ENCODE data around the gene SEC62.

SEC62 gene

DNA sequence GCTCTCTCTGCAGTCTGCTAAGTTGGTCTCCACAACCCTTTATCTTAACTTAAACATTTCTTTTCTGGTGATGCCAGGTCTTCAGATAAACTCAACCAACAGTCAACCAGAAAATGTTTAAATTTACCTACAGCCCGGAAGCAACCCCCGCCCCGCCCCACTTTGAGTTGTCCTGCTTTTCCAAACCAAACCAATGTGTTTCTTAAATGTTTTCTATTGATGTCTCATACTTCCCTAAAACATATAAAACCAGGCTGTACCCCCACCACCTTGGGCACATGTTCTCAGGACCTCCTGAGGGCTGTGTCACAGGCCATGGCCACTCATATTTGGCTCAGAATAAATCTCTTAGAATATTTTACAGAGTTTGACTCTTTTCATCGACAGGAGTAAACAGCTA is 58.0 kb downstream of the SEC62 start:
- Histone ChIP-seq H3K27me3 (ENCODE audit: insufficient read depth, poor library complexity, severe bottlenecking) (no peaks in the 10 kb centered on the region), H3K4me3 (replicated peaks; ENCODE audit: insufficient read depth, low read length) (0 out of 2 replicates have a peak overlapping the region, but pooled peaks have one; percentile 1), H3K27ac (replicated peaks) (peak overlapping the region; percentile 90)
- peak in 1 of 2 experiments; percentile 59 for DNase-seq (ENCODE audit: low read depth in 1 of 2, low spot score in 1 of 2)
- TF ChIP-seq GABPA (IDR thresholded peaks at IDR 0.05; ENCODE audit: low read depth) = no peak
- TF ChIP-seq, protein P1, sequence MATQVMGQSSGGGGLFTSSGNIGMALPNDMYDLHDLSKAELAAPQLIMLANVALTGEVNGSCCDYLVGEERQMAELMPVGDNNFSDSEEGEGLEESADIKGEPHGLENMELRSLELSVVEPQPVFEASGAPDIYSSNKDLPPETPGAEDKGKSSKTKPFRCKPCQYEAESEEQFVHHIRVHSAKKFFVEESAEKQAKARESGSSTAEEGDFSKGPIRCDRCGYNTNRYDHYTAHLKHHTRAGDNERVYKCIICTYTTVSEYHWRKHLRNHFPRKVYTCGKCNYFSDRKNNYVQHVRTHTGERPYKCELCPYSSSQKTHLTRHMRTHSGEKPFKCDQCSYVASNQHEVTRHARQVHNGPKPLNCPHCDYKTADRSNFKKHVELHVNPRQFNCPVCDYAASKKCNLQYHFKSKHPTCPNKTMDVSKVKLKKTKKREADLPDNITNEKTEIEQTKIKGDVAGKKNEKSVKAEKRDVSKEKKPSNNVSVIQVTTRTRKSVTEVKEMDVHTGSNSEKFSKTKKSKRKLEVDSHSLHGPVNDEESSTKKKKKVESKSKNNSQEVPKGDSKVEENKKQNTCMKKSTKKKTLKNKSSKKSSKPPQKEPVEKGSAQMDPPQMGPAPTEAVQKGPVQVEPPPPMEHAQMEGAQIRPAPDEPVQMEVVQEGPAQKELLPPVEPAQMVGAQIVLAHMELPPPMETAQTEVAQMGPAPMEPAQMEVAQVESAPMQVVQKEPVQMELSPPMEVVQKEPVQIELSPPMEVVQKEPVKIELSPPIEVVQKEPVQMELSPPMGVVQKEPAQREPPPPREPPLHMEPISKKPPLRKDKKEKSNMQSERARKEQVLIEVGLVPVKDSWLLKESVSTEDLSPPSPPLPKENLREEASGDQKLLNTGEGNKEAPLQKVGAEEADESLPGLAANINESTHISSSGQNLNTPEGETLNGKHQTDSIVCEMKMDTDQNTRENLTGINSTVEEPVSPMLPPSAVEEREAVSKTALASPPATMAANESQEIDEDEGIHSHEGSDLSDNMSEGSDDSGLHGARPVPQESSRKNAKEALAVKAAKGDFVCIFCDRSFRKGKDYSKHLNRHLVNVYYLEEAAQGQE (IDR thresholded peaks at IDR 0.05; ENCODE audit: insufficient replicate concordance, low read depth) = no peak

DNA sequence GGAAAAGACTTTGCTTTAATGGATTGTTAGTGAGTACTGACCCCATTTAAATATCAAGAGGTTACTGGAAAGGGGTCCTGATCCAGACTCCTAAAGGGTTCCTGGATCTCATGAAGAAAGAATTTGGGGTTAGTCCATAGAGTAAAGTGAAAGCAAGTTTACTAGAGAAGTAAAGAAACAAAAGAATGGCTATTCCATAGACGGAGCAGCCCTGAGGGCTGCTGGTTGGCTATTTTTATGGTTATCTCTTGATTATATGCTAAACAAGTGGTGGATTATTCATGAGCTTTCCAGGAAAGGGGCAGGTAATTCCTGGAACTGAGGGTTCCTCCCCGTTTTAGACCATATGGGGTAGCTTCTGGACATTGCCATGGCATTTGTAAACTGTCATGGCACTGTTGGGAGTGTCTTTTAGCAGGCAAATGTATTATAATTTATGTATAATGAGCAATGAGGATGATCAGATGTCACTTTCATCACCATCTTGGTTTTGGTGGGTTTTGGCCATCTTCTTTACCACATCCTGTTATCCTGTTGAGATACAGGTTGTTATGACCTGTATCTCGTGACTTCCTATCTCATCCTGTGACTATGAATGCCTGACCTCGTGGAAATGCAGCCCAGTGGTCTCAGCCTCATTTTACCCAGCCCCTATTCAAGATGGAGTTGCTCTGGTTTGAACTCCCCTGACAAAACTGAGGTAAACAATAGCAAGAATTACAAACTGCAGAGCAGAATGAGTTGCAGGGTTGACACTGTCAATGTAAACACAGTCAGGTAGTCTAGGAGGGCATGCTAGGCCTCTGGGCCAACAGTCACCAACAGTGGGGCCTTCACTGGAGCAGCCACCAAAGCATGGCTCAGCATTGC is 60.9 kb downstream of the SEC62 start:
- Histone ChIP-seq H3K27me3 (ENCODE audit: insufficient read depth, poor library complexity, severe bottlenecking) (no peaks in the 10 kb centered on the region), H3K4me3 (replicated peaks; ENCODE audit: insufficient read depth, low read length) (no peak overlapping the region), H3K27ac (replicated peaks) (peak overlapping the region; percentile 90)
- DNase-seq (ENCODE audit: low read depth in 1 of 2, low spot score in 1 of 2) = peak in 1 of 2 experiments; percentile 35
- TF ChIP-seq GABPA (IDR thresholded peaks at IDR 0.05; ENCODE audit: low read depth) = no peak
- TF ChIP-seq, protein P1 (IDR thresholded peaks at IDR 0.05; ENCODE audit: insufficient replicate concordance, low read depth) = no peak
- TF ChIP-seq, protein P2, sequence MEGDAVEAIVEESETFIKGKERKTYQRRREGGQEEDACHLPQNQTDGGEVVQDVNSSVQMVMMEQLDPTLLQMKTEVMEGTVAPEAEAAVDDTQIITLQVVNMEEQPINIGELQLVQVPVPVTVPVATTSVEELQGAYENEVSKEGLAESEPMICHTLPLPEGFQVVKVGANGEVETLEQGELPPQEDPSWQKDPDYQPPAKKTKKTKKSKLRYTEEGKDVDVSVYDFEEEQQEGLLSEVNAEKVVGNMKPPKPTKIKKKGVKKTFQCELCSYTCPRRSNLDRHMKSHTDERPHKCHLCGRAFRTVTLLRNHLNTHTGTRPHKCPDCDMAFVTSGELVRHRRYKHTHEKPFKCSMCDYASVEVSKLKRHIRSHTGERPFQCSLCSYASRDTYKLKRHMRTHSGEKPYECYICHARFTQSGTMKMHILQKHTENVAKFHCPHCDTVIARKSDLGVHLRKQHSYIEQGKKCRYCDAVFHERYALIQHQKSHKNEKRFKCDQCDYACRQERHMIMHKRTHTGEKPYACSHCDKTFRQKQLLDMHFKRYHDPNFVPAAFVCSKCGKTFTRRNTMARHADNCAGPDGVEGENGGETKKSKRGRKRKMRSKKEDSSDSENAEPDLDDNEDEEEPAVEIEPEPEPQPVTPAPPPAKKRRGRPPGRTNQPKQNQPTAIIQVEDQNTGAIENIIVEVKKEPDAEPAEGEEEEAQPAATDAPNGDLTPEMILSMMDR (IDR thresholded peaks at IDR 0.05; ENCODE audit: insufficient read depth, low read length) = no peak
- no peak for TF ChIP-seq SPI1 (IDR thresholded peaks at IDR 0.05; ENCODE audit: borderline replicate concordance, low read depth)
- no peak for TF ChIP-seq POLR2AphosphoS5 (IDR thresholded peaks at IDR 0.05; ENCODE audit: low read depth)

DNA sequence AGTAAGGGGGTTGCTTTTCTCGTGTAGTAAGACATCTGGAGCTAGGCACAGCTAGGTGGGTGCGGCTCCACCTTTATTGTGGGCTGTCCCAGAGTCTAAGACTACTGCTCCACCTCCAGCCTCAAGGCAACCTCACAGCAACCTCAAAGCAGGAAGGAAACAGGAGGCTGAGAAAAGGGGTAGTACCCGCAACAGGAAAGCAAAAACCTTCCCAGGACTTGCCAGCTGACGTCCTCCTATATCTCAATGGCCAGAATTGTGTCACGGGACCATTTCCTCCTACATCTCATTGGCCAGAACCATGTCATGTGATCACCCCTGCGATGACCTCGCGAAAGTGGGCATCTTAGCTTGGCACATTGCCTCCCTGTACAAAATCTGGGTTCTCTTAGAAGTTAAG is 66.9 kb downstream of the SEC62 start:
- Histone ChIP-seq H3K27ac (replicated peaks) (peak overlapping the region; percentile 62), H3K27me3 (ENCODE audit: insufficient read depth, poor library complexity, severe bottlenecking) (no peaks in the 10 kb centered on the region), H3K4me3 (replicated peaks; ENCODE audit: insufficient read depth, low read length) (no peak overlapping the region)
- DNase-seq (ENCODE audit: low read depth in 1 of 2, low spot score in 1 of 2) = peak; percentile 74 to 94
- TF ChIP-seq GABPA (IDR thresholded peaks at IDR 0.05; ENCODE audit: low read depth) (peak; percentile 70), POLR2AphosphoS5 (IDR thresholded peaks at IDR 0.05; ENCODE audit: low read depth) (peak; percentile 44; the same call in 1 of the 2 replicates)
- TF ChIP-seq, protein P1 (IDR thresholded peaks at IDR 0.05; ENCODE audit: insufficient replicate concordance, low read depth) = no peak

Data from HL-60 (cell line).